ENCODE data around the gene RBMXL2.

GRCh38 chr11:7062534-7062933 lies 26.3 kb upstream of the RBMXL2 start:
- no peak for TF ChIP-seq CTCF (IDR thresholded peaks at IDR 0.05)
- no peak for TF ChIP-seq POLR2A (IDR thresholded peaks at IDR 0.05)

All from right lobe of liver (tissue), 4 donors.